ENCODE results near the gene SRPK2.
A peak's percentile ranks its signal among the peaks of the same experiment; 100 is the strongest.

Gene SRPK2

GRCh38 chr7:105402221-105403095 lies 13.7 kb upstream of the SRPK2 start:
- H3K4me1 ChIP-seq (ENCODE audit: control insufficient read depth, insufficient read depth, low read length): peaks cover 17% of the 10 kb centered on the region
- H3K4me2 ChIP-seq (ENCODE audit: low read length): no peak overlapping the region
- no peaks in the 10 kb centered on the region for H3K27me3 ChIP-seq (ENCODE audit: control insufficient read depth, insufficient read depth, low read length)
- no peak overlapping the region for H3K4me3 ChIP-seq (ENCODE audit: low read length)
- no peaks in the 10 kb centered on the region for H3K9me3 ChIP-seq (replicated peaks; ENCODE audit: low read length)
- H3K9ac ChIP-seq (ENCODE audit: low read depth, low read length): no peak overlapping the region
- H3K36me3 ChIP-seq (ENCODE audit: insufficient read depth, low read length): no peaks in the 10 kb centered on the region

GRCh38 chr7:105399043-105399725 lies 10.5 kb upstream of the SRPK2 start:
- H3K27me3 ChIP-seq (ENCODE audit: control insufficient read depth, insufficient read depth, low read length): no peaks in the 10 kb centered on the region
- H3K9ac ChIP-seq (ENCODE audit: low read depth, low read length): no peak overlapping the region
- H3K4me1 ChIP-seq (ENCODE audit: control insufficient read depth, insufficient read depth, low read length): peaks cover 17% of the 10 kb centered on the region
- H3K4me3 ChIP-seq (ENCODE audit: low read length): no peak overlapping the region
- H3K9me3 ChIP-seq (replicated peaks; ENCODE audit: low read length): no peaks in the 10 kb centered on the region
- no peaks in the 10 kb centered on the region for H3K36me3 ChIP-seq (ENCODE audit: insufficient read depth, low read length)
- H3K4me2 ChIP-seq (ENCODE audit: low read length): no peak overlapping the region

- Histone ChIP-seq H3K9ac (ENCODE audit: low read depth, low read length) (no peak overlapping the region), H3K4me1 (ENCODE audit: control insufficient read depth, insufficient read depth, low read length) (peaks cover 11% of the 10 kb centered on the region), H3K27me3 (ENCODE audit: control insufficient read depth, insufficient read depth, low read length) (no peaks in the 10 kb centered on the region), H3K4me3 (ENCODE audit: low read length) (no peak overlapping the region), H3K36me3 (ENCODE audit: insufficient read depth, low read length) (no peaks in the 10 kb centered on the region), H3K9me3 (replicated peaks; ENCODE audit: low read length) (no peaks in the 10 kb centered on the region), H3K4me2 (ENCODE audit: low read length) (no peak overlapping the region)
Measured at GRCh38 chr7:105396566-105396965, 7.8 kb upstream of the SRPK2 start.

- no peak overlapping the region for H3K4me2 ChIP-seq (ENCODE audit: low read length)
- H3K4me1 ChIP-seq (ENCODE audit: control insufficient read depth, insufficient read depth, low read length): peaks cover 10% of the 10 kb centered on the region
- H3K36me3 ChIP-seq (ENCODE audit: insufficient read depth, low read length): no peaks in the 10 kb centered on the region
- no peak overlapping the region for H3K9ac ChIP-seq (ENCODE audit: low read depth, low read length)
- no peaks in the 10 kb centered on the region for H3K9me3 ChIP-seq (replicated peaks; ENCODE audit: low read length)
- no peak overlapping the region for H3K4me3 ChIP-seq (ENCODE audit: low read length)
- H3K27me3 ChIP-seq (ENCODE audit: control insufficient read depth, insufficient read depth, low read length): no peaks in the 10 kb centered on the region
Measured at GRCh38 chr7:105391429-105391828, 2.7 kb upstream of the SRPK2 start.

- Histone ChIP-seq H3K27me3 (ENCODE audit: control insufficient read depth, insufficient read depth, low read length) (no peaks in the 10 kb centered on the region), H3K4me3 (ENCODE audit: low read length) (no peak overlapping the region), H3K9me3 (replicated peaks; ENCODE audit: low read length) (no peaks in the 10 kb centered on the region), H3K36me3 (ENCODE audit: insufficient read depth, low read length) (peaks cover 6% of the 10 kb centered on the region), H3K9ac (ENCODE audit: low read depth, low read length) (no peak overlapping the region), H3K4me2 (ENCODE audit: low read length) (no peak overlapping the region), H3K4me1 (ENCODE audit: control insufficient read depth, insufficient read depth, low read length) (peaks cover 10% of the 10 kb centered on the region)
Measured at GRCh38 chr7:105389889-105390288, 1.2 kb upstream of the SRPK2 start.

- Histone ChIP-seq H3K27me3 (ENCODE audit: control insufficient read depth, insufficient read depth, low read length) (no peaks in the 10 kb centered on the region), H3K9ac (ENCODE audit: low read depth, low read length) (peak overlapping the region; percentile 64), H3K9me3 (replicated peaks; ENCODE audit: low read length) (no peaks in the 10 kb centered on the region), H3K4me2 (ENCODE audit: low read length) (peak overlapping the region; percentile 56), H3K4me3 (ENCODE audit: low read length) (peak overlapping the region; percentile 81), H3K36me3 (ENCODE audit: insufficient read depth, low read length) (peaks cover 6% of the 10 kb centered on the region), H3K4me1 (ENCODE audit: control insufficient read depth, insufficient read depth, low read length) (peaks cover 10% of the 10 kb centered on the region)
Measured at GRCh38 chr7:105389088-105389650, 448 bp upstream of the SRPK2 start.

- Histone ChIP-seq H3K4me3 (ENCODE audit: low read length) (peak overlapping the region; percentile 100), H3K9me3 (replicated peaks; ENCODE audit: low read length) (no peaks in the 10 kb centered on the region), H3K4me2 (ENCODE audit: low read length) (peak overlapping the region; percentile 99), H3K4me1 (ENCODE audit: control insufficient read depth, insufficient read depth, low read length) (peaks cover 10% of the 10 kb centered on the region), H3K36me3 (ENCODE audit: insufficient read depth, low read length) (peaks cover 6% of the 10 kb centered on the region), H3K27me3 (ENCODE audit: control insufficient read depth, insufficient read depth, low read length) (no peaks in the 10 kb centered on the region), H3K9ac (ENCODE audit: low read depth, low read length) (peak overlapping the region; percentile 91)
Measured at GRCh38 chr7:105387508-105388355, 989 bp downstream of the SRPK2 start.

GRCh38 chr7:105377903-105378302 lies 10.8 kb downstream of the SRPK2 start:
- no peaks in the 10 kb centered on the region for H3K27me3 ChIP-seq (ENCODE audit: control insufficient read depth, insufficient read depth, low read length)
- H3K9me3 ChIP-seq (replicated peaks; ENCODE audit: low read length): no peaks in the 10 kb centered on the region
- peaks cover 6% of the 10 kb centered on the region for H3K4me1 ChIP-seq (ENCODE audit: control insufficient read depth, insufficient read depth, low read length)

GRCh38 chr7:105376908-105377533 lies 11.7 kb downstream of the SRPK2 start:
- Histone ChIP-seq H3K4me1 (ENCODE audit: control insufficient read depth, insufficient read depth, low read length) (peaks cover 6% of the 10 kb centered on the region), H3K27me3 (ENCODE audit: control insufficient read depth, insufficient read depth, low read length) (no peaks in the 10 kb centered on the region), H3K4me3 (ENCODE audit: low read length) (no peak overlapping the region), H3K9ac (ENCODE audit: low read depth, low read length) (no peak overlapping the region), H3K4me2 (ENCODE audit: low read length) (no peak overlapping the region), H3K9me3 (replicated peaks; ENCODE audit: low read length) (no peaks in the 10 kb centered on the region), H3K36me3 (ENCODE audit: insufficient read depth, low read length) (no peaks in the 10 kb centered on the region)

More at GRCh38 chr7:105377903-105378302, 10.8 kb downstream of the SRPK2 start:
- Histone ChIP-seq H3K4me2 (ENCODE audit: low read length) (no peak overlapping the region), H3K4me3 (ENCODE audit: low read length) (no peak overlapping the region), H3K36me3 (ENCODE audit: insufficient read depth, low read length) (no peaks in the 10 kb centered on the region), H3K9ac (ENCODE audit: low read depth, low read length) (no peak overlapping the region)

GRCh38 chr7:105369944-105370343 lies 18.8 kb downstream of the SRPK2 start:
- no peak overlapping the region for H3K4me3 ChIP-seq (ENCODE audit: low read length)
- H3K27me3 ChIP-seq (ENCODE audit: control insufficient read depth, insufficient read depth, low read length): no peaks in the 10 kb centered on the region
- no peaks in the 10 kb centered on the region for H3K36me3 ChIP-seq (ENCODE audit: insufficient read depth, low read length)
- no peaks in the 10 kb centered on the region for H3K9me3 ChIP-seq (replicated peaks; ENCODE audit: low read length)
- H3K4me1 ChIP-seq (ENCODE audit: control insufficient read depth, insufficient read depth, low read length): peaks cover 13% of the 10 kb centered on the region
- no peak overlapping the region for H3K9ac ChIP-seq (ENCODE audit: low read depth, low read length)
- H3K4me2 ChIP-seq (ENCODE audit: low read length): no peak overlapping the region
